Renal cortex interstitium (tissue), 11 donors: ENCODE results near the gene KIF14. TPM values are rescaled to one million over a fixed set of nuclear protein-coding genes. Genes with fewer than 3 reads are reported as not detected.

Experiments used
- DNase-seq, 11 donors: peaks; one replicate each; pipeline ENCODE4 v3.0.0-alpha.2; 2013; ENCODE audit warnings: low read depth in 9 of 11, low spot score in 4 of 11; ENCODE audit errors: extremely low read depth in 1 of 11
- polyA plus RNA-seq, 3 donors: library from polyadenylated mRNA; unstranded; fragments of 120-200 nt; gene quantifications; one replicate each; pipeline ENCODE4 v1.2.1, GENCODE V29; 2013; ENCODE audit not compliant: insufficient read length in 3 of 3

The KIF14 gene
- polyA plus RNA-seq, 3 donors: 6.0 to 9.1 (median 7.9) TPM

DNA sequence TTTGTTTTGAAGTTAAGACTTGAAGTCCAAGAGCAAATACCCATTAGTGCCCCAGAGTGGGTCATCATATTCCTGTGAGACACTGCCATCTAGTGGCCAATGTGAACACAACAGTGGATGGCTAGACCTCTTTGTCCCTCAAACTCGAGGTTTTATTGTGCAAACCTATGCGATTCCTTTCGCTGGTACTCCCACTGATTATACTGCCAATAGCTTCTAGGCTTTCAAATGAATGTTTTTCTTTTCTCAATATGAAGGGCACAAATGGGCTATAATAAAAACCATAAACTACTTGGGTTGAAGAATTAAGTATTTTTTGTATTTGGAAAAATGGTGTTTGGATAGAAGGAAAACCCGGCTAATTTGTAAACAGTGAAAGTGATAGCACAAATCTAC is 110.3 kb downstream of the KIF14 start:
- DNase-seq: peak; percentile 65 to 87 (median 72)

DNA sequence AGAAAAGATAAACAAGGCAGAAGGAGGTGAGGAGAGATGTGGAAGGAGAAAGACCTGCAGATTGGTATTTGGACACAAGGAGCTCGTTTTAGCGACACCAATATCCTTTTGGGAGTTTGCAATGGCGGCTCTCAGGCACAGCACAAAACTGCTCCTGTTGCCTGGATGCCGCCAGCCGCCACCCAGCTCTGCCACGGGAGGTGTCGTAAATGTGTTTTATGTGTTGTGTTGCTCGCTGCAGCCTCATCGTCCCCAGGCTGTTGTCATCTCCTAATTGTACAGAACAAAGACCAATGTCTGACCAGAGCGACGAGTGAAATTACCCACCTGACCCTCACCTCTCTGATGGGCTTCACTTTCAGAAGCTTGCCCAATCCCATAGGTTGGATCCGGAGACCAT is 114.1 kb downstream of the KIF14 start:
- no peak for DNase-seq

DNA sequence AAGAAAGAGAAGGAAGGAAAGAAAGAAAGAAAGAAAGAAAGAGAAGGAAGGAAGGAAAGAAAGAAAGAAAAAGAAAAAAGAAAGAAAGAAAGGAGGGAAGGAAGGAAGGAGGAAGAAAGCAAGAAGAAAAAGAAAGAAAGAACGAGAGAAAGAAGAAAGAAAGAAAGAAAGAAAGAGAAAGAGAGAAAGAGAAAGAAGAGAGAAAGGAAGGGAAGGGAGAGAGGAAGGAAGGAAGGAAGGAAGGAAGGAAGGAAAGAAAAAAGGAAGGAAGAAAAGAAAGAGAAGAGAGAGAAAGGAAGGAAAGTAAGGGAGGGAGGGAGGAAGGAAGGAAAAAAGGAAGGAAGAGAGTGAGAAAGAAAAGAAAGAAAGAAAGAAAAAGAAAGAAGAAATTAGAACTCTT is 115.3 kb downstream of the KIF14 start:
- DNase-seq: no peak

Other genes starting within 250 kb of the KIF14 start
- 10 to 100 TPM; 23.6 to 31.3 (median 27.6) TPM for gene ZNF281, start 210.7 kb downstream of the KIF14 start, polyA plus RNA-seq
- 10 to 100 TPM; 23.8 to 32.0 (median 28.0) TPM for gene DDX59, start 49.2 kb upstream of the KIF14 start, polyA plus RNA-seq
- gene CAMSAP2, start 118.1 kb upstream of the KIF14 start, polyA plus RNA-seq: 10 to 100 TPM; 35.8 to 41.0 (median 36.0) TPM